ENCODE results near the gene PI4KB.

PI4KB gene

GRCh38 chr1:151327903-151328674, 873 bp upstream of the PI4KB start:
- 0 out of 2 replicates have a peak, but pooled peaks cover 6% of the 10 kb centered on the region for H3K4me1 ChIP-seq (ENCODE audit: insufficient read depth, low read length)
- peak overlapping the region; percentile 90 for H3K9ac ChIP-seq (ENCODE audit: low read depth, low read length)
- no peaks in the 10 kb centered on the region; the same call in 1 of the 2 replicates for H3K36me3 ChIP-seq (ENCODE audit: insufficient read depth, low read length)
- no peaks in the 10 kb centered on the region for H3K9me3 ChIP-seq (ENCODE audit: control insufficient read depth, insufficient read depth, low read length)

- Histone ChIP-seq H3K9me3 (ENCODE audit: control insufficient read depth, insufficient read depth, low read length) (no peaks in the 10 kb centered on the region), H3K9ac (ENCODE audit: low read depth, low read length) (peak overlapping the region; percentile 90; the same call in 1 of the 2 replicates), H3K4me1 (ENCODE audit: insufficient read depth, low read length) (0 out of 2 replicates have a peak, but pooled peaks cover 6% of the 10 kb centered on the region), H3K36me3 (ENCODE audit: insufficient read depth, low read length) (no peaks in the 10 kb centered on the region; the same call in none of the 2 replicates)
These were observed 495 bp downstream of the PI4KB start for GRCh38 chr1:151326619-151327222.

GRCh38 chr1:151325646-151326429, 1.4 kb downstream of the PI4KB start:
- Histone ChIP-seq H3K9ac (ENCODE audit: low read depth, low read length) (no peak overlapping the region), H3K4me1 (ENCODE audit: insufficient read depth, low read length) (0 out of 2 replicates have a peak, but pooled peaks cover 6% of the 10 kb centered on the region), H3K9me3 (ENCODE audit: control insufficient read depth, insufficient read depth, low read length) (no peaks in the 10 kb centered on the region), H3K36me3 (ENCODE audit: insufficient read depth, low read length) (no peaks in the 10 kb centered on the region; the same call in none of the 2 replicates)

- no peak overlapping the region for H3K9ac ChIP-seq (ENCODE audit: low read depth, low read length)
These were observed 2.0 kb downstream of the PI4KB start for GRCh38 chr1:151325231-151325630.

GRCh38 chr1:151324390-151324930, 2.8 kb downstream of the PI4KB start:
- H3K9me3 ChIP-seq (ENCODE audit: control insufficient read depth, insufficient read depth, low read length) = no peaks in the 10 kb centered on the region

More at GRCh38 chr1:151325231-151325630, 2.0 kb downstream of the PI4KB start:
- Histone ChIP-seq H3K9me3 (ENCODE audit: control insufficient read depth, insufficient read depth, low read length) (no peaks in the 10 kb centered on the region), H3K36me3 (ENCODE audit: insufficient read depth, low read length) (no peaks in the 10 kb centered on the region; the same call in none of the 2 replicates), H3K4me1 (ENCODE audit: insufficient read depth, low read length) (0 out of 2 replicates have a peak, but pooled peaks cover 6% of the 10 kb centered on the region)

GRCh38 chr1:151318975-151319374, 8.2 kb downstream of the PI4KB start:
- Histone ChIP-seq H3K36me3 (ENCODE audit: insufficient read depth, low read length) (no peaks in the 10 kb centered on the region; the same call in 1 of the 2 replicates), H3K9ac (ENCODE audit: low read depth, low read length) (no peak overlapping the region)

More at GRCh38 chr1:151324390-151324930, 2.8 kb downstream of the PI4KB start:
- H3K9ac ChIP-seq (ENCODE audit: low read depth, low read length) = no peak overlapping the region
- no peaks in the 10 kb centered on the region; the same call in none of the 2 replicates for H3K36me3 ChIP-seq (ENCODE audit: insufficient read depth, low read length)
- 0 out of 2 replicates have a peak, but pooled peaks cover 6% of the 10 kb centered on the region for H3K4me1 ChIP-seq (ENCODE audit: insufficient read depth, low read length)

GRCh38 chr1:151315565-151316235, 11.5 kb downstream of the PI4KB start:
- H3K4me1 ChIP-seq (ENCODE audit: insufficient read depth, low read length) = peaks cover 16% of the 10 kb centered on the region
- peaks cover 2% of the 10 kb centered on the region; the same call in 1 of the 2 replicates for H3K36me3 ChIP-seq (ENCODE audit: insufficient read depth, low read length)

More at GRCh38 chr1:151318975-151319374, 8.2 kb downstream of the PI4KB start:
- Histone ChIP-seq H3K4me1 (ENCODE audit: insufficient read depth, low read length) (no peaks in the 10 kb centered on the region), H3K9me3 (ENCODE audit: control insufficient read depth, insufficient read depth, low read length) (no peaks in the 10 kb centered on the region)

GRCh38 chr1:151314137-151314875, 12.9 kb downstream of the PI4KB start:
- Histone ChIP-seq H3K4me1 (ENCODE audit: insufficient read depth, low read length) (peaks cover 30% of the 10 kb centered on the region), H3K36me3 (ENCODE audit: insufficient read depth, low read length) (peaks cover 2% of the 10 kb centered on the region; the same call in 1 of the 2 replicates), H3K9ac (ENCODE audit: low read depth, low read length) (no peak overlapping the region), H3K9me3 (ENCODE audit: control insufficient read depth, insufficient read depth, low read length) (no peaks in the 10 kb centered on the region)

More at GRCh38 chr1:151315565-151316235, 11.5 kb downstream of the PI4KB start:
- Histone ChIP-seq H3K9me3 (ENCODE audit: control insufficient read depth, insufficient read depth, low read length) (no peaks in the 10 kb centered on the region), H3K9ac (ENCODE audit: low read depth, low read length) (no peak overlapping the region)

GRCh38 chr1:151313501-151313900, 13.7 kb downstream of the PI4KB start:
- H3K36me3 ChIP-seq (ENCODE audit: insufficient read depth, low read length) = peaks cover 4% of the 10 kb centered on the region; the same call in 1 of the 2 replicates
- no peaks in the 10 kb centered on the region for H3K9me3 ChIP-seq (ENCODE audit: control insufficient read depth, insufficient read depth, low read length)
- no peak overlapping the region for H3K9ac ChIP-seq (ENCODE audit: low read depth, low read length)
- peaks cover 33% of the 10 kb centered on the region for H3K4me1 ChIP-seq (ENCODE audit: insufficient read depth, low read length)

- H3K9ac ChIP-seq (ENCODE audit: low read depth, low read length) = no peak overlapping the region
- H3K9me3 ChIP-seq (ENCODE audit: control insufficient read depth, insufficient read depth, low read length) = no peaks in the 10 kb centered on the region
- peaks cover 5% of the 10 kb centered on the region; the same call in 1 of the 2 replicates for H3K36me3 ChIP-seq (ENCODE audit: insufficient read depth, low read length)
- H3K4me1 ChIP-seq (ENCODE audit: insufficient read depth, low read length) = peaks cover 33% of the 10 kb centered on the region
These were observed 14.4 kb downstream of the PI4KB start for GRCh38 chr1:151312826-151313225.

- Histone ChIP-seq H3K36me3 (ENCODE audit: insufficient read depth, low read length) (peaks cover 5% of the 10 kb centered on the region), H3K4me1 (ENCODE audit: insufficient read depth, low read length) (peaks cover 33% of the 10 kb centered on the region), H3K9me3 (ENCODE audit: control insufficient read depth, insufficient read depth, low read length) (no peaks in the 10 kb centered on the region), H3K9ac (ENCODE audit: low read depth, low read length) (no peak overlapping the region)
These were observed 14.8 kb downstream of the PI4KB start for GRCh38 chr1:151312411-151312810.

GRCh38 chr1:151311589-151312331, 15.5 kb downstream of the PI4KB start:
- H3K9me3 ChIP-seq (ENCODE audit: control insufficient read depth, insufficient read depth, low read length) = no peaks in the 10 kb centered on the region
- peaks cover 33% of the 10 kb centered on the region for H3K4me1 ChIP-seq (ENCODE audit: insufficient read depth, low read length)
- no peak overlapping the region for H3K9ac ChIP-seq (ENCODE audit: low read depth, low read length)
- peaks cover 5% of the 10 kb centered on the region for H3K36me3 ChIP-seq (ENCODE audit: insufficient read depth, low read length)
